ENCODE results near the gene CDH13.

The CDH13 gene

GRCh38 chr16:83433201-83433600, 806.4 kb downstream of the CDH13 start:
- Histone ChIP-seq H3K9me3 (ENCODE audit: control insufficient read depth, insufficient read depth, low read depth, low read length) (no peaks in the 10 kb centered on the region), H3K27ac (ENCODE audit: extremely low read depth, low read depth, low read length) (no peak overlapping the region), H3K36me3 (ENCODE audit: control insufficient read depth in 2 of 2, insufficient read depth in 1 of 2, low read length in 2 of 2) (no peaks in the 10 kb centered on the region), H3K4me3 (ENCODE audit: low read depth, low read length) (no peak overlapping the region), H3K4me1 (ENCODE audit: control insufficient read depth, insufficient read depth, low read length) (no peaks in the 10 kb centered on the region)
- TF ChIP-seq ZNF48 (tag by site-specific recombination; IDR thresholded peaks at IDR 0.05), result no peak
- no peak for TF ChIP-seq ZNF248 (tag by site-specific recombination; IDR thresholded peaks at IDR 0.05)
- no peak for TF ChIP-seq ZNF76 (tag by site-specific recombination; IDR thresholded peaks at IDR 0.05; ENCODE audit: borderline replicate concordance, low read depth)
- no peak for TF ChIP-seq ZNF362 (tag by site-specific recombination; IDR thresholded peaks at IDR 0.05)
- no peak for TF ChIP-seq ZNF510 (tag by site-specific recombination; IDR thresholded peaks at IDR 0.05; ENCODE audit: insufficient replicate concordance)
- TF ChIP-seq GLI2 (tag by site-specific recombination; IDR thresholded peaks at IDR 0.05; ENCODE audit: borderline replicate concordance, low read depth), result no peak
- TF ChIP-seq ZSCAN30 (tag by site-specific recombination; IDR thresholded peaks at IDR 0.05), result no peak
- TF ChIP-seq PRDM6 (tag by site-specific recombination; IDR thresholded peaks at IDR 0.05), result no peak
- TF ChIP-seq KLF9 (tag by site-specific recombination; IDR thresholded peaks at IDR 0.05; ENCODE audit: low read depth), result no peak
- no peak for TF ChIP-seq ZNF626 (tag by site-specific recombination; IDR thresholded peaks at IDR 0.05)
- TF ChIP-seq HIC1 (tag by site-specific recombination; IDR thresholded peaks at IDR 0.05), result no peak
- no peak for TF ChIP-seq ZNF280D (tag by site-specific recombination; IDR thresholded peaks at IDR 0.05)
- ChIA-PET POLR2A (no interaction called here), CTCF (no interaction called here)

GRCh38 chr16:83437036-83437435, 810.3 kb downstream of the CDH13 start:
- Histone ChIP-seq H3K9me3 (ENCODE audit: control insufficient read depth, insufficient read depth, low read depth, low read length) (no peaks in the 10 kb centered on the region), H3K36me3 (ENCODE audit: control insufficient read depth in 2 of 2, insufficient read depth in 1 of 2, low read length in 2 of 2) (no peaks in the 10 kb centered on the region), H3K4me3 (ENCODE audit: low read depth, low read length) (no peak overlapping the region), H3K27ac (ENCODE audit: extremely low read depth, low read depth, low read length) (no peak overlapping the region), H3K4me1 (ENCODE audit: control insufficient read depth, insufficient read depth, low read length) (no peaks in the 10 kb centered on the region)
- CTCF ChIA-PET, result no interaction called here
- POLR2A ChIA-PET, result no interaction called here
- no peak for TF ChIP-seq ZNF692 (tag by site-specific recombination; IDR thresholded peaks at IDR 0.05)
- TF ChIP-seq ZNF211 (tag by site-specific recombination; IDR thresholded peaks at IDR 0.05; ENCODE audit: low read depth), result no peak
- no peak for TF ChIP-seq ZBTB10 (tag by site-specific recombination; IDR thresholded peaks at IDR 0.05)
- TF ChIP-seq GLIS1 (tag by site-specific recombination; IDR thresholded peaks at IDR 0.05), result no peak
- TF ChIP-seq ZBTB17 (tag by site-specific recombination; IDR thresholded peaks at IDR 0.05), result no peak
- TF ChIP-seq SP2 (tag by site-specific recombination; IDR thresholded peaks at IDR 0.05), result no peak
- no peak for TF ChIP-seq ZNF114 (tag by site-specific recombination; IDR thresholded peaks at IDR 0.05)
- no peak for TF ChIP-seq ZEB2 (tag by site-specific recombination; IDR thresholded peaks at IDR 0.05)
- TF ChIP-seq ZNF623 (tag by site-specific recombination; IDR thresholded peaks at IDR 0.05), result no peak

Data from HEK293 (cell line).